ENCODE results near the gene SPOP. TPM values are rescaled to one million over a fixed set of nuclear protein-coding genes. Genes with fewer than 3 reads are reported as not detected.

Gene SPOP
- total RNA-seq, 1 donor from 2014 or later, result 58.0 TPM

DNA sequence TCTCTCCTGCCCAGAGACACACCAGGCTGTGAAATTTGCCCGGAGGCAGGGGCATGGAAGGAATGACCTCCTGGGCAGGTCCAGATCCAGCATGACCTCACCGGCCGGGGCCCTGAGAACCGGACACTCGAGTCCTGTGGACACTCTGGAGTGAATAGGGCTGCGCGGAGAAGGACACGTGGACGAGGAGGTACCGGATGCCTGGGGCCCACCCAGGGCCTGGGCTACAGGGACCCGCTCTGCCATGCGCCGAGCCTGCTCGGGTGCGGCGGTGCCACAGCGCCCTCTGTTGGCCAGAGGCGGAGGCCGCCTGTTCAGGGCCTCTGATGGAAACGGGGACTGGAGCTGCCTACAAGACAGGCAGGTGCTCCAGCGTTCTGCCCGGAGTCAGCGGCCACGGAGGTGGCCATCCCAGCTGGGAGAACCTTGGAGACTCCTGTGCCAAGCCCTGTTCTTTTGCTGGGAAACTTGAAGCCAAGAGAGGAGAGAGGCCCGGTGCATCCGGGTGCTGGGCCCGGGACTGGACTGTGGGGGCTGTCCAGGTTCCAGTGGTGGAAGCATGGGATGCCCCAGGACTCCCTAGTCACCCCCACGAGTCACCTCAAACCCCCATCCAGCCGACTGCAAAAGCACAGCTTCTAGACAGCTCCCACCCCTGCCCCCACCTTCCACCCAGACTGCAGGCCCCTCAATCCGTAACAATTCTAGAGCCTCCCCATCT lies 121.5 kb downstream of the SPOP start:
- H3K9me3 Mint-ChIP-seq (ENCODE audit: low read depth), result no peaks in the 10 kb centered on the region
- H3K4me3 Mint-ChIP-seq (ENCODE audit: low read depth), result no peak overlapping the region
- no peaks in the 10 kb centered on the region for H3K36me3 Mint-ChIP-seq (ENCODE audit: insufficient read depth)
- no peak overlapping the region for H3K27ac Mint-ChIP-seq
- TF ChIP-seq, protein P1, sequence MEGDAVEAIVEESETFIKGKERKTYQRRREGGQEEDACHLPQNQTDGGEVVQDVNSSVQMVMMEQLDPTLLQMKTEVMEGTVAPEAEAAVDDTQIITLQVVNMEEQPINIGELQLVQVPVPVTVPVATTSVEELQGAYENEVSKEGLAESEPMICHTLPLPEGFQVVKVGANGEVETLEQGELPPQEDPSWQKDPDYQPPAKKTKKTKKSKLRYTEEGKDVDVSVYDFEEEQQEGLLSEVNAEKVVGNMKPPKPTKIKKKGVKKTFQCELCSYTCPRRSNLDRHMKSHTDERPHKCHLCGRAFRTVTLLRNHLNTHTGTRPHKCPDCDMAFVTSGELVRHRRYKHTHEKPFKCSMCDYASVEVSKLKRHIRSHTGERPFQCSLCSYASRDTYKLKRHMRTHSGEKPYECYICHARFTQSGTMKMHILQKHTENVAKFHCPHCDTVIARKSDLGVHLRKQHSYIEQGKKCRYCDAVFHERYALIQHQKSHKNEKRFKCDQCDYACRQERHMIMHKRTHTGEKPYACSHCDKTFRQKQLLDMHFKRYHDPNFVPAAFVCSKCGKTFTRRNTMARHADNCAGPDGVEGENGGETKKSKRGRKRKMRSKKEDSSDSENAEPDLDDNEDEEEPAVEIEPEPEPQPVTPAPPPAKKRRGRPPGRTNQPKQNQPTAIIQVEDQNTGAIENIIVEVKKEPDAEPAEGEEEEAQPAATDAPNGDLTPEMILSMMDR (IDR thresholded peaks at IDR 0.05; ENCODE audit: unreplicated experiment), result peak; percentile 99
- peaks cover 23% of the 10 kb centered on the region for H3K27me3 Mint-ChIP-seq
- peak; percentile 90 for DNase-seq (ENCODE audit: low spot score, unreplicated experiment)
- no peaks in the 10 kb centered on the region for H3K4me1 Mint-ChIP-seq (ENCODE audit: low read depth)

DNA sequence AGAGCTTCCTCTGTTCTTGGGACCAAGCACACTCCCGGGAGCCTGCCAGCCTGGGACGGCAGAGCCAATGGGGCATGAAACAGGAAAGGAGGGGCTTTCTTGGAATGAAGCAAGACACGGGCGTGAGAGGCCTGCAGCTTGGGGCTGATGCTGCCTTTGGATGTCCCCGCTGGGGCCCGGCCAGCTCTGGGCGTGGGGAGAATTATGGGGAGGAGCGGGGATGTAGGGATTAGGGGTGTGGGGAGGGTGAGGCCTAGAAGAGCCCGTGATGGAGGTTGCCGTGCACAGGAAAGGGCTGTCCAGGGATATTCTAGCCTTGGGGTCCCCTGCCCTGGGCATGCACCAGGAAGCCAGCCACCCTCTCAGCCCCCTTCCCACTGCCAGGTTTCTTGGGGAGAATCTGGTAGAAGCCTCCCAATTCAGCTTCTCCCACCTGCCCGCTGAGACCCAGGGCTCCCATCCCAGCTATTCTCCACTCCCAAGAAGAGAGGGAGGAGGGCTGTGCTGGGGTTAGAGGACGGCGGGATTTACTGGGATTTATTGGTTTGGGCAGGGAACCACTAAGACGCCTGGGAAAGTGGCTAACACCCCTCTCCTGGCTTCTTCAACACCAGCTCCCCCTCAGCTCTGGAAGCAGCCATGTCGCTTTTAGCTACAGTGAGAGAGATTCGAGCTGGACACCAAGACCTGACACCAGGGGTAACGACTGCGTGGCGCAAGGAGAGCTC lies 122.2 kb downstream of the SPOP start:
- Mint-ChIP-seq H3K4me1 (ENCODE audit: low read depth) (no peaks in the 10 kb centered on the region), H3K27ac (peak overlapping the region; percentile 37), H3K4me3 (ENCODE audit: low read depth) (no peak overlapping the region), H3K9me3 (ENCODE audit: low read depth) (no peaks in the 10 kb centered on the region), H3K27me3 (peaks cover 18% of the 10 kb centered on the region), H3K36me3 (ENCODE audit: insufficient read depth) (no peaks in the 10 kb centered on the region)
- DNase-seq (ENCODE audit: low spot score, unreplicated experiment), result no peak
- TF ChIP-seq, protein P1 (IDR thresholded peaks at IDR 0.05; ENCODE audit: unreplicated experiment), result no peak

DNA sequence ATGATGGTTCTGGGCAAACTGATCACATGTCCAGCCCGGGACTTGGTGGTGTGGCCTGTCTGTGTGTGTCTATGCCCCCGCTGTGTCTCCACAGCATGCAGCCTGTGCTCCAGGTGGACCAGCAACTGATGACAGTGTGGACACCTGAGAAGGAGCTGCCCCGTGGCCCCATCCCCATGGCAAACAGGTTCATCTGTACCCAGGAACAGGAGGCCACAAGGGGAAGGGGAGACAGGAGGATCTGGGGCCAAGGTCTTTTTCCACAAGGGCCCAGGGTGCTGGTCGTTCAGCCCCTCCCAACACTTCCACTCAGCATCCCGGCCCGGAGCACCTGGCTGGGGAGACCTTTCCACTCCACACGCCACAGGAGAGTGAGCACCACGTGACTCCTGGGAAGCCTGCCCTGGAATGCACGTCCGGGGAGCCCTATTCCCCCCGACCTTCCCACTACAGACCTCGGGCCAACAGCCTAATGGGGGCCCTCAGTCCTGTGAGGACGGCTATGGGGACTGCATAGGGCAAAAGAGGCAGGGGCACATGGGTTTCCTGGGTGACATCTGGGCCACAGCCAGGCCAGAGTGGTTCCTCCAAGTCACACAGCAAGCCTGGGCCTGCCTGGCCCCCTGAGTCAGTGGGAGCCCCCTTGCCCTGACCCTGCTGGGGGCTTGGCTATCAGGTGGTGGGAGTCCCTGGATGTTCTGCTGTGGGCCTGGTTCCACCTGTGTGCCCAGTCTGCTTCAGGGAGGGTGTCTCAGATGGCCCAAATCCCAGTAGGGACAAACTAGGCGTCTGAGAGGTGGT lies 123.0 kb downstream of the SPOP start:
- H3K4me3 Mint-ChIP-seq (ENCODE audit: low read depth), result no peak overlapping the region
- TF ChIP-seq, protein P1 (IDR thresholded peaks at IDR 0.05; ENCODE audit: unreplicated experiment), result no peak
- peaks cover 15% of the 10 kb centered on the region for H3K27me3 Mint-ChIP-seq
- DNase-seq (ENCODE audit: low spot score, unreplicated experiment), result no peak
- peak overlapping the region; percentile 37 for H3K27ac Mint-ChIP-seq
- no peaks in the 10 kb centered on the region for H3K9me3 Mint-ChIP-seq (ENCODE audit: low read depth)
- H3K36me3 Mint-ChIP-seq (ENCODE audit: insufficient read depth), result no peaks in the 10 kb centered on the region
- no peaks in the 10 kb centered on the region for H3K4me1 Mint-ChIP-seq (ENCODE audit: low read depth)

DNA sequence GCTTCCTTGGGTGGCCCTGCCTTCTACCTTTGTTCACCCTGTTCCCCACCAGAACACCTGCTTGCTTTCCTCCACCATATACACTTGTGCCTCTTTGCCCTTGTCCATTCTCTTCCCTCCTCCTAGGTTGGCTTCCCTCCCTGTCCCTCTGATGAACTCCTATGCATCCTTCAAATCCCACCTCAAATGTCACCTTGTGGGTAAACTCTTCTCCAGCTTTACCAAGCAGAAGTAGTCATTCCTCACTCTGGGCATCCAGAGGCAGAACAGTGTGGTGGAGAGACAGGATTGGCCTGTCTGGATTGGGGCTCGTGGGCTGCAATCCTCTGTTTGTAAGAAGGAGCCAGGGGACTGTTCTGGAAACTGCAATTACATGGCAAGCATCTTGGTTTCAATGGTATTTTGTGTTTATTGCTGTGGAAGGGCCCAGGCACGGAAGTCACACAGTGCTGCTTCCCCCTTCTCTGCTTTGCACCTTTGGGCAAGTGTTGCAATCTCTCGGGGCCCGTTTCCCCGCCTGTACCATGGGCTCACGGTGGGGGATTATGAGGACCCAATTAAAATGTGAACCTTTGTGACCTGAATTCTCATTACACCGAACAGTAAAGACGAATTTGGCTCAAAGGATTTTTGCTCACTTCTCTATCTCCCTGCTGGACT lies 124.1 kb downstream of the SPOP start:
- H3K27me3 Mint-ChIP-seq, result peaks cover 16% of the 10 kb centered on the region
- no peak overlapping the region for H3K4me3 Mint-ChIP-seq (ENCODE audit: low read depth)
- H3K9me3 Mint-ChIP-seq (ENCODE audit: low read depth), result no peaks in the 10 kb centered on the region
- H3K27ac Mint-ChIP-seq, result no peak overlapping the region
- H3K4me1 Mint-ChIP-seq (ENCODE audit: low read depth), result no peaks in the 10 kb centered on the region
- no peak for DNase-seq (ENCODE audit: low spot score, unreplicated experiment)
- no peaks in the 10 kb centered on the region for H3K36me3 Mint-ChIP-seq (ENCODE audit: insufficient read depth)
- TF ChIP-seq, protein P1 (IDR thresholded peaks at IDR 0.05; ENCODE audit: unreplicated experiment), result no peak
